NCI-H1417 (cell line): ENCODE results near the gene STAT4.
A peak's percentile ranks its signal among the peaks of the same experiment; 100 is the strongest.

Source experiments
- DNase-seq, 3 experiments: peaks; one replicate each; lab custom pipeline; 2025; lab: John Stamatoyannopoulos, UW

Gene STAT4

GRCh38 chr2:191015239-191015638 lies 135.6 kb downstream of the STAT4 start:
- no peak for DNase-seq

DNA sequence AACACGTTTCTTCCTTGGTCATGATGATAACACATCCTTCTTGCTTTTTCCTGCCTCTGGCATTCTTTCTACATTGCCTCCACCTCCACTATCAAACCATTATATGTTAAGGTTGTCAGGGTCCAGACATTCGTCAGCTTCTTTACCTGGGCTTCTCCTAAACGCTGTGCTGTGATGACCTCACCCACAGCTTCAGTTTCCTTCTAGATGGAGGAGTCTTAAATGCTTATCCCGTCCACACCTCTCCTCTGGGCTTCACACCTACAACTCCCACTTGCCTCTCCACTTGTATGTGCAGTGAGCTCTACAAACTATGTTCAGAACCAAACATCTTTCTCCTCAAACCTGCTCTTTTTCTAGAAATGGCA lies 136.2 kb downstream of the STAT4 start:
- DNase-seq, result peak in 1 of 3 experiments; percentile 55

- peak; percentile 89 to 95 (median 94) for DNase-seq
Measured at GRCh38 chr2:191013932-191014652, 136.7 kb downstream of the STAT4 start, which contains the start of gene STAT1. TSS of gene STAT1 (minus strand) at chr2:191014171. CDS start at chr2:191010003, 4,168 bp downstream.

GRCh38 chr2:191013682-191013931 lies 137.2 kb downstream of the STAT4 start:
- DNase-seq, result peak in 1 of 3 experiments; percentile 90

DNA sequence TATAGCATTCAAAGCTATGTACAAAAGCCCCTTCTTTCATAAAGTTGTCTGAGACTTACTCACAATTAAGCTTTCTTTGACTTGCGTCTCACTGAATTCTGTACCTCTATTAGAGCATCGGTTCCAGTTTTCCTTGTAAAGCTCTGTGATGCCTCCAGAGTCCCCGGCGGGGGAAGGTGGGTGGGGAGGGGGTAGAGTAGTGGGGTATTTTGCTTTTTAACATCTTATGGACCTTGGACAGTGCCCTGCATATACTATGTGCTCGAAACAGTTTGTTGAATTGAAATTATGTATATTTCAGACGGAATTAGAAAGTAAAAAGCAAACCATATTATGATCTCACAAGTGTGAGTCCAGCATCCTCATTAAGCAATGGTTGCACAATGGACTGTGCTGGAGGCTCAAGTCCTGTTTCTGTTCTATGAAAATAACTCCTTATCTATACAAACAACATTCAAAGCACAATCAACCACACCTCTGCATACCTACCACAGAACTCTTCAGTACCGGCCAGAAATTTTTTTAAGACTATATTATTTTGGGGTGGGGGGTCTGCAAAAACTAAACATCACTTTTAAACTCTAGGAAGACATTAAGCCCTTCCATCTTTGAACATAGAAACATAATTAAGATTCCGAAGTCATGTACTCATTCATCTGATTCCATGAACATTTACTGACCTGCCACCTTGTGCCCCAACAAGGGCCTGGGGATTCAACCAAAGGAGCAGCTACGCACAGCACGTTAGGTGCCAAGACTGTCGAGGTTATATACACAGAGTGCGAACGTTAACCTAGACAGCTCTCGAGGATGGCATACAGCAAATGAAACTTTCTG lies 137.7 kb downstream of the STAT4 start:
- peak in 2 of 3 experiments; percentile 13 to 35 for DNase-seq

DNA sequence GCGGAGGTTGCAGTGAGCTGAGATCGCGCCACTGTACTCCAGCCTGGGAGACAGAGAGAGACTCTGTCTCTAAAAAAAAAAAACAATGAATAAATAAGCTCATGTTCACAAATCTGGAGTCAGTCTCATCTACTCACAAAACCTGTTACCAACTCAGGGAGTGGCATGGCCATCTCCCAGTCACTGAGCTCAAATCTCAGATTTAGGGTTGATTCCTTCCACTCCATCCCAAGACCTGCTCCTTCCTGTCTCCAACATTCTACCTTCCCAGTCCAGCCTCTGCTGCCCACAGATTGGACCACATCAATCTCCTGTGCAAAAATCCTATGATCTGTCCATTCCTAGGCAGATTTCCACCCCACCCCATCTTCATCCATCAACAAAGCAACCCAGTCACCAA lies 138.4 kb downstream of the STAT4 start:
- no peak for DNase-seq

- DNase-seq, result no peak
Measured at GRCh38 chr2:191010887-191011885, 139.6 kb downstream of the STAT4 start.

- no peak for DNase-seq
Measured at GRCh38 chr2:191009541-191010374, 141.0 kb downstream of the STAT4 start.

DNA sequence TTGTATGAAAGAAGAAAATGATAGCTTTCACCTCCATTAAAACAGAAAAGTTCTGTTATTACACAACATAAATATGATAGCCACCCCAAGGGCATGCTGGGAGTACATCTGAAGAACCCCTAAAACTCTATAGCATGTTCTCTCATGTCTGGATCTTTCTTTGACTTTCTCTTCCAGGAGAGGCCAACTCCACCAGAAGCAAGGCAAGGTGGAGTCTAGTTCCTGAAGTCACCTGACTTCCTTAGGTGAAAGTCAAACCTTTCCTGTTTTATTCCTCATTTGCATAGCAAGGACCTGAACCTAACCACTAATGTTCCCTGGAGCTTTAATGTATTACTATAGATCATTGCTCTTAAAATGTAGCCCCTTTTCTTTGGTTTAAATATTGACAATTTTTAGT lies 142.5 kb downstream of the STAT4 start:
- no peak for DNase-seq

- no peak for DNase-seq
Measured at GRCh38 chr2:191006997-191007783, 143.6 kb downstream of the STAT4 start.

GRCh38 chr2:191006297-191006696 lies 144.5 kb downstream of the STAT4 start:
- no peak for DNase-seq

- no peak for DNase-seq
Measured at GRCh38 chr2:191003405-191004309, 147.1 kb downstream of the STAT4 start.

GRCh38 chr2:191001624-191002023 lies 149.2 kb downstream of the STAT4 start:
- no peak for DNase-seq

DNA sequence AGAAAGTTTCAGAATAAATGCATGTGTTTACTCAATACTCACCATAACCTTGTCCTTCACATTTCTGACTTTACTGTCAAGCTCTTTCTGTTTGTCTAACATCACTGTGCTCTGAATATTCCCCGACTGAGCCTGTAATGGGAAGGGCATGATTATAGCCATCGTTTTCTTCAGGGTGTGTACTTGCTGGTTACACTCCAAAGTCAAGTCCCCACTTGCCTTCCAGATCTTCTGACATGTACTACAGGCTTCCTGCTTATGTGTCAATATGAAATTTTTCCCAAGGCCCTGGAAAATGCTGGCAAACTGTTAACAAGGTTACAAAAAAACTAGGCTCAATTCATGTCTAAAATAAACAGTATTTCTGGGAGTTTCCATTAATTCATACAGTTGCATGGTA lies 149.8 kb downstream of the STAT4 start:
- no peak for DNase-seq

DNA sequence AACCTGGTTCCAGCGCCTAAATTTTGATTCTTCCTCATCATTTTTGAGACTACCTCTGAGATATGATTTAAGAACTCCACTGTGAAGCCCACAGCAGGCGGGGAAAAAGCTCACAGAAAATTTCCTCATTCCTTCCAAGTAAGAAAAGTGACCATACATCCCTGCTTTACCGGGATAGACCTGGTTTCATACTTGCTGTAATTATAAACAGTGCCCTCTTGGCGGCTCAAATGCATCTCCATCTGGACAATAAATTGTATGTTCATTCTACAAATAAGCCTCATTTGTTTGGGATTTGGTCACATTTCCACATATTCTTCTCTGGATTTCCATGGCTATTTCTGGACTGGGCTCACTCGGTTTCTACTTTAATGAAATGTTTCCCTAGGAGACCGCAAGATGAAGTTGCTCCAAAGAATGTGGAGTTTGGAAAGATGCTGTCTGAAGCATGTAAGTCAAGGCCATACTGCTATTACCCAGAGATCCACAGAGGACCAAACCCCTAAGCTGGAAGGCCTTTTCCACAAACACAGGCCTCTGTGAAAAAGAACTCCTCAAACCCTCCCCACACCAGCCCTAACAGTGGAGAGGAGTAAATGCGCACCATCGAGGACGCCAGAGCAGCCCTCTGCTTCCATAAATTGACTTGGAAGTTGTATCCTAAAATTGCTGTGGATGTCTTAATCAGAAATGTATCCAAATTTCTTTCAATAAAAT lies 150.7 kb downstream of the STAT4 start:
- DNase-seq, result no peak

DNA sequence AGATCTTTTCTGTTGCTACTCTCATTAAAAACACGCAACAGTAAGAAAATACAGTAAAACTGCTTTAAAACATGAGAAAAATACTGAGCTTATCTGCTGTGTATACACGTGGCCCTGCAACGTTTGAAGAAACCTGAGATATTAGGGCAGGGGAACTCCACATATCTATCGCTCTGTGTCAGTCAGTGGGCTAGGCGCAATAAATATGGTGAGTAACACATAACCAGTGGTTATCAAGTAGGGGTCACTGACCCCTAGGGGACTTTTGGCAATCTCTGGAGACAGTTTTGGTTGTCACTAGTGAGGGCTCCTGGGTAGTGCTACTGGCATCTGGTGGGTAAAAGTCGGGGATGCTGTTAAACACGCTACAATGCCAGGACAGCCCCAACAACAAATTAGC lies 151.7 kb downstream of the STAT4 start:
- no peak for DNase-seq

DNA sequence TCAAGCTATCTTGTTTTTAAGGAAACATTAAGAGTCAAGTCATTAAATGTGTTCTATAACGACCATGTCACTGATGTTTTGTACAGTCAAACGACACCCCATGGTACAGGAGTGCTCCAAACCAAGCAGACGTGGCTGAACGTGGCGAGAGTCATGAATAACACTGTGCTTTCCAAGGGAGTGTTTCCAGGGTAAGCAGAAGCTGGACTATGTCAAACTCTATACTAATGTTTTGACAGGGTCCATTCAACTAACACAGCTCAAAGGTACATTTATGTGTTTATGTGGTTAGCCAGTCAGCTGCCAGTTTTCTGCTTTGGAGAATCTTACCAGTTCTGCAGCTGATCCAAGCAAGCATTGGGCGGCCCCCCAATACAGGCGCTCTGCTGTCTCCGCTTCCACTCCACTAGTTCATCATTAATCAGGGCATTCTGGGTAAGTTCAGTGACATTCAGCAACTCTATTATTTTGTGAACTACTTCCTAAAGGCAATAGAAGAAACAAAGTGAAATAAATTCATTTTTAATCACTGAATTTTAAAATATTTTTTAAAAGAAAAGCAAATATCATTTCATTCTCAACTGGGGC lies 153.2 kb downstream of the STAT4 start:
- peak in 1 of 3 experiments; percentile 42 for DNase-seq

GRCh38 chr2:190996947-190997346 lies 153.8 kb downstream of the STAT4 start:
- DNase-seq, result no peak
